G401.6 (cell line): ENCODE measurements around the gene PRRX1.

Experiments
- FAIRE-seq: peaks from 2 replicates; lab custom pipeline; 2012; peaks lifted over from hg19 to GRCh38; lab: Jason Lieb, UNC

PRRX1 gene

GRCh38 chr1:170723518-170723917 is 59.6 kb downstream of the PRRX1 start:
- no peak for FAIRE-seq

GRCh38 chr1:170725326-170725725 is 61.4 kb downstream of the PRRX1 start:
- no peak for FAIRE-seq

GRCh38 chr1:170727963-170728362 is 64.0 kb downstream of the PRRX1 start:
- FAIRE-seq: no peak

- no peak for FAIRE-seq
Measured at GRCh38 chr1:170729225-170730002, 65.5 kb downstream of the PRRX1 start.

- FAIRE-seq: no peak
Measured at GRCh38 chr1:170730014-170730413, 66.1 kb downstream of the PRRX1 start.

GRCh38 chr1:170730438-170730837 is 66.5 kb downstream of the PRRX1 start:
- no peak for FAIRE-seq

GRCh38 chr1:170731566-170732251 is 67.8 kb downstream of the PRRX1 start:
- no peak for FAIRE-seq

- FAIRE-seq: no peak
Measured at GRCh38 chr1:170732252-170732588, 68.3 kb downstream of the PRRX1 start.

GRCh38 chr1:170734412-170735175 is 70.7 kb downstream of the PRRX1 start:
- no peak for FAIRE-seq

GRCh38 chr1:170735366-170736263 is 71.7 kb downstream of the PRRX1 start:
- FAIRE-seq: no peak

- no peak for FAIRE-seq
Measured at GRCh38 chr1:170739803-170740202, 75.9 kb downstream of the PRRX1 start.

- FAIRE-seq: no peak
Measured at GRCh38 chr1:170741678-170742077, 77.7 kb downstream of the PRRX1 start.

GRCh38 chr1:170742600-170742999 is 78.7 kb downstream of the PRRX1 start:
- FAIRE-seq: no peak

GRCh38 chr1:170743083-170743482 is 79.2 kb downstream of the PRRX1 start:
- no peak for FAIRE-seq

- no peak for FAIRE-seq
Measured at GRCh38 chr1:170749549-170749948, 85.6 kb downstream of the PRRX1 start.

GRCh38 chr1:170749959-170750358 is 86.0 kb downstream of the PRRX1 start:
- no peak for FAIRE-seq

GRCh38 chr1:170755795-170756194 is 91.9 kb downstream of the PRRX1 start:
- no peak for FAIRE-seq

- no peak for FAIRE-seq
Measured at GRCh38 chr1:170758992-170759391, 95.1 kb downstream of the PRRX1 start.

GRCh38 chr1:170765279-170765678 is 101.3 kb downstream of the PRRX1 start:
- FAIRE-seq: no peak

GRCh38 chr1:170765712-170766330 is 101.9 kb downstream of the PRRX1 start:
- no peak for FAIRE-seq

- no peak for FAIRE-seq
Measured at GRCh38 chr1:170768929-170769328, 105.0 kb downstream of the PRRX1 start.

- no peak for FAIRE-seq
Measured at GRCh38 chr1:170769691-170770090, 105.8 kb downstream of the PRRX1 start.
